Left lobe of liver (tissue), 2 donors: ENCODE data around the gene COL4A3. TPM values are rescaled to one million over a fixed set of nuclear protein-coding genes. Genes with fewer than 3 reads are reported as not detected.

ENCODE experiments used
- ATAC-seq: fragments of 200-7000 bp; cut with Tn5 transposase; one replicate; pipeline ENCODE4 v1.9.1; 2020; ENCODE audit warnings: mild to moderate bottlenecking, moderate library complexity
- DNase-seq: peaks from one replicate; pipeline ENCODE4 v3.0.0-alpha.2; 2020; ENCODE audit warnings: low spot score
- total RNA-seq: library from RNA; stranded (reverse); gene quantifications from one replicate; pipeline ENCODE4 v1.2.1, GENCODE V29; 2021
- donor health status: DM: no; HTN: no; CAD: no; lungs with moderate emphysema.
- donor health status: DM: no; HTN: yes; CAD: no.

The COL4A3 gene
- total RNA-seq, 1 donor from 2014 or later: 0.55 TPM

DNA sequence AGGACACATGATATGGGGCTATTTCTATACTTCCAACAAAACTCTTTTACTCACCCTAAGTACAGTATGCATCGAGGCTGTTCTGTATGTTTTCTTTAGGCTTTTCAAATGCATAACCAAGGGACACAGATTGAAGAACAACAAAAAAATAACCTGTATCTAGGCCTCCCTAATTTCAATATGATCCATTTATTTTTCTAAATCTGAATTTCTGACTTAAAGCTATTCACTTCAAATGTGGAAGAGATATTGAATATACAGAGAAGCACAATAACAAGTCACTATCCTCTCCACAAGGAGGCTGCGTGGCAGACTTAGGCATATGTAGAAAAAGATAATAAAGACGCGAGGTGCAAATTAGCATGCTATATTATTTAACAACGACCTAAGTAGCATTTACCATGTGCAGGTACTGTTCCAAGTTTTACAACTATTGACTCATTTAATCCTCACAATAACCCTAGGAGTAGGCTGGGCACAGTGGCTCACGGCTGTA lies 121.4 kb downstream of the COL4A3 start:
- ATAC-seq: no peak
- no peak for DNase-seq

- DNase-seq (no peak), ATAC-seq (no peak)
Observed at GRCh38 chr2:227287771-227288170, 123.3 kb downstream of the COL4A3 start.

DNA sequence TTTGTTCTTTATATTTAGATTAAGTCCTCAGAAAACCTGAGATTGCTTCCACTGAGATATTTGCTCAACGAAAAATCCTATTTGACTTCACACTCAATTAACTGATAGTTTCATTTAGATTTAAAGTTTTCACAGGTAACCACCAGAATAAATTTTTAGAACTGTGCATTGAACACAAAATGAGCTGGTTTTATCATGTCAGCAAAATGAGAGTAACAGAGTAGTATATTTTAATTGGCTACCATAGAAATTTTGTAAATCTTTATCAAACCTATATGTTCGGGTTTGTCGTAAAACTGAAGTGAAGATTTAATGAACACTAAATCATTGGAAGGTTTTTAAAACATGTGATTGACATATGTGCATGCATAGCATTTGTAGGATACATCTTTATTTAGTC lies 127.9 kb downstream of the COL4A3 start:
- ATAC-seq: no peak
- DNase-seq: no peak

DNA sequence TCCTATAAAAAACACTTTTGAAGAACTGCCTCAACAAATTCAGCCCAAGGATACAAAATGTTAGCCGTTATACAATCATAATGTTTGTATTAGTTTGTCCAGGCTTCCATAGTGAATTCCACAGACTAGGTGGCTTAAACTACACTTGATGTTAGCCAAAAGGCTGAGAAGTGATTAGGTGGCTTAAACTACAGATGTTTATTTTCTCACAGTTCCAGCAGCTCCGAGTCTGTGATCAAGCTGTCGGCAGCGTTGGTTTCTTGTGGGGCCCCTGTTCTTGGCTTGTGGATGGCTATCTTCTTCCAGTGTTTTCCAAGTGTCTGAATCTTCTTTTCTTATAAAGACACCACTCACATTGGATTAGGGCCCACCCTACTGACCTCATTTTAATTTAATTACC lies 129.1 kb downstream of the COL4A3 start:
- ATAC-seq: no peak
- DNase-seq: no peak

- ATAC-seq (no peak), DNase-seq (no peak)
Observed at GRCh38 chr2:227295806-227296205, 131.4 kb downstream of the COL4A3 start.

DNA sequence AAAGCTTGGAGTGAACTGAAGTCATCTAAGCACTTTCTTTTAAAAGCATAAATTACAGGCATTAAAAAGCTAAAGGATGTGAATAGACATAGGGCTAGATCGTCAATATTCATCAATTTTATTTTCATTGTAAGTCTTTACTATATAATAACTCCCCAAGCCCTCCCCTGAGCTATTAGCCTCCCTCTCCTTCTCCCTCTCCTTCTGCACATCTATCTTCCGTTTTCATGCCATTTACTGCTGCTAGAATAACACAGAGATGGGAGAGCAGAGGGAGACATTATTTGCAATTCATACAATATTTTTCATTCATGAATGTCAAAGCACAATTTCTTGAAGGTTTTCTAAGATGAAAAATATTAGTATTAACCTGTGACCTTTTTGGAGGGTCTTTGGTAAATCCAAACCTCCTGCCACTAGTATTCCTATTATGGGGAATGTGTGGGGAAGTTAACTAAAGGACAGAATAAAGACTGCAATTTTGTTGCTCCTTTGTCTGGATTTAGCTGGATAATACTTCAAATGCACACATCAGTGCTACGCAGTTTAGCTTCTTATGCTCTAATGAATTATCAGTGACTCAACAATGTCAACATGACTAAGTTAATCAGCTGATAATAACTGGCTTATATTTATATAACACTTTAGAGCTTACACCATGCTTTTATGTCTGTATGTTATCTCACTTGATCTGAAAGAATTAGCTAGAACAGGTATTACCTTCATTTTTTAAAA lies 132.4 kb downstream of the COL4A3 start:
- ATAC-seq (no peak), DNase-seq (no peak)

DNA sequence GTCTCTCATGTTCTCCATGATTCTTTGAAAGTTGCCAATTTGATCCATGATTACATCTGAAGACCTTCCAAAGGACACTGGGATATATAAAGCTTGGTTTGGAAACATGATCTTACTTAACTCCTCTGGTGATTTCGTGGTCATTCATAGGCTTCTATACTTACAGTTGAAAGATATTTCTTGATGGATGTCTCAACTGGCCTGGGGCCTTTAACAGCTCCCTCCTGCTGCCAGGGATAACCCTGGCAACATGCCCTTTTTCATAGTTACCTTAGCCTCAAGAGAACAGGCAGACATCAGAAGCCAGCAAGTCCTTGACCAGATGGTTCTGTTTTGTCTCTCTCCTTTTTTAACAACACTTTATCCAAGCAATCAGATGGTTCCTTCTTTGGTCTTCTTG lies 137.1 kb downstream of the COL4A3 start:
- DNase-seq: no peak
- no peak for ATAC-seq

DNA sequence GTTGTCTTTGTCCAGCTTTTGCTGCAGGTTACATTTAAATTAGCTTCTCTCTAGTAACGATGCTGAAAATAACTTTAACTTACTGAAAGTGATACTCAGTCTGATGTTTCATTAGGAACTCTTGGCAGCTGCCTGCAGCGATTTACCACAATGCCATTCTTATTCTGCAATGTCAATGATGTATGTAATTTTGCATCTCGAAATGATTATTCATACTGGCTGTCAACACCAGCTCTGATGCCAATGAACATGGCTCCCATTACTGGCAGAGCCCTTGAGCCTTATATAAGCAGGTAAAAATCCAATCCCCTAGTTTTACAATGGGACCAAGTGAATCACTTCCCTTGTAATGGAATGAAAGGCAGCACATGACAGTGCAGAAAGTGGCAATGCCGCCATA lies 144.4 kb downstream of the COL4A3 start:
- ATAC-seq: no peak
- DNase-seq: no peak

DNA sequence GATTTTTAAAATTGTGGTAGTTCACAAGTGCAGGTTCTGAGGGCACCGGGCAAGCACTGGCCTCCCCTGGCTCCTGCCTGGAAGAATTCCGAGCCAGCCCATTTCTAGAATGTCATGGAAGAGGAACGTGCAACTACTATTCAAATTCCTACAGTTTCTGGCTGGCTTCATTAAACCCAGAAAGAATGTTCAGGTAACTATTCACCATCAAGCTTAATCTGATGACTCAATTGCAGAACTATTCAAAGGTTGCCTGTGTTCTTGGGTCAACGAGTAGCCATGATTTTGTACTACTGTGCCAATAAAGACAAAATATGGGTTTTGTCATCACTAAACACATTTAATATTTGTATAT lies 146.3 kb downstream of the COL4A3 start:
- no peak for ATAC-seq
- DNase-seq: no peak

DNA sequence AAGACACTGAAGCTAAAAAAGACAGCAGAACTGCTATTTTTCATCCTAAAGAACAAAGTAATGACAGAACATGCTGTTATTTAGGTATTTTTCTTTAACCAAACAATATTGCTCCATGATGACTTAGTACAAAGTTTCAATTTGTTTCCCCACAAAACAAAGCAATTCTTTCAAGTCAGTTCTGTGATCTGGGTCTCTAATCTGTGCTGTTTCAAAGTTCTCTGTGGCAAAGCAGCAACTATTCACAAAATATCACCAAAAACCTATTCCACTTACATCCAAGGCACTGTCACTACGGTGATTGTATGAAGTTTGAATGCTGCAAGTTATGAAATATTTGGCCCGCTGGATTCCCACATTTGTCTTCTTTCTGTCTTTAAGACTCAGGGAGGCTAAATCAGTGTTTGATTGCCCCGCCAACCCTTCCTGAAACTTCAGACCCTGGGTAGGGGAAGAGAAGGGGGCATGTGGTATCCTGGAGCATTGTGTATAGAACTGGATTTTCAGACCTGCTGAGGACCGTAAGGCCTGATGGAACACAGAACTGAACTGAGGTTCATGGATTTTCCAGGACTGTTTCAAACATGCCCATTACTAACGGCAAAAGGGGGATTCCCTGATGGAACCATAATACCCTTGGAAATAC lies 147.6 kb downstream of the COL4A3 start:
- DNase-seq: no peak
- no peak for ATAC-seq

DNA sequence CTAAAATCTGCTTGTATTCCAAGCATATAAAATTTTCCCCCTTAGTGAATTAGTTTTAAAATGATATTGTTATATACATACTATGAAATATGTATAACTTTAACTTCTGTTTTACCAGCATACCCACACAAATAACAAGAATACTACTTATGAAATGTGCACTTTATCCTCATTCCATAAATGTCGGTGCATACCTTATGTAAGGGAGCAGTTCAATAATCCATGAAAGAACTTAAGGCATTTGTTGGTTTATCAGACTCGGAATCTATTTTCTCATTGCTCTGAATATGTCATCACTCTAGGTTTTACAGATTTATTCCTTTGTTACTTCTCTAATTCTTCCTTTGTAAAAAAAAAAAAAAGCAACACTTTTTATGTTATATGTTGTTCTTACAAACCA lies 148.2 kb downstream of the COL4A3 start:
- ATAC-seq (no peak), DNase-seq (no peak)

GRCh38 chr2:227313310-227313709 lies 148.9 kb downstream of the COL4A3 start:
- no peak for ATAC-seq

DNA sequence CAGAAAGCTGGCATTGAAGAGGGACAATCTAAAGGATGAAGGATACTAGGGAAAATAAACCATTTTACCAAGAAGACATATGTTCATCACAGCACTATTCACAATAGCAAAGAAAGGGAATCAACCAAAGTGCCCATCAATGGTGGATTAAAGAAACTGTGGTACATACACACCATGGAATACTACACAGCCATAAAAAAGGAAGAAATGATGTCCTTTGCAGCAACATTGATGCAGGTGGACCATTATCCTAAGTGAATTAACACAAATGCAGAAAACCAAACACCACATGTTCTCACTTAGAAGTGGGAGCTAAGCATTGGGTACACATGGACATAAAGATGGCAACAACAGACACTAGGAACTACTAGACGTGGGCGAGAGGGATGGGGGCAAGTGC lies 153.4 kb downstream of the COL4A3 start:
- ATAC-seq (no peak), DNase-seq (no peak)

More at GRCh38 chr2:227313310-227313709, 148.9 kb downstream of the COL4A3 start:
- DNase-seq: no peak

- no peak for ATAC-seq
- DNase-seq: no peak
Observed at GRCh38 chr2:227320305-227321094, 156.1 kb downstream of the COL4A3 start.

DNA sequence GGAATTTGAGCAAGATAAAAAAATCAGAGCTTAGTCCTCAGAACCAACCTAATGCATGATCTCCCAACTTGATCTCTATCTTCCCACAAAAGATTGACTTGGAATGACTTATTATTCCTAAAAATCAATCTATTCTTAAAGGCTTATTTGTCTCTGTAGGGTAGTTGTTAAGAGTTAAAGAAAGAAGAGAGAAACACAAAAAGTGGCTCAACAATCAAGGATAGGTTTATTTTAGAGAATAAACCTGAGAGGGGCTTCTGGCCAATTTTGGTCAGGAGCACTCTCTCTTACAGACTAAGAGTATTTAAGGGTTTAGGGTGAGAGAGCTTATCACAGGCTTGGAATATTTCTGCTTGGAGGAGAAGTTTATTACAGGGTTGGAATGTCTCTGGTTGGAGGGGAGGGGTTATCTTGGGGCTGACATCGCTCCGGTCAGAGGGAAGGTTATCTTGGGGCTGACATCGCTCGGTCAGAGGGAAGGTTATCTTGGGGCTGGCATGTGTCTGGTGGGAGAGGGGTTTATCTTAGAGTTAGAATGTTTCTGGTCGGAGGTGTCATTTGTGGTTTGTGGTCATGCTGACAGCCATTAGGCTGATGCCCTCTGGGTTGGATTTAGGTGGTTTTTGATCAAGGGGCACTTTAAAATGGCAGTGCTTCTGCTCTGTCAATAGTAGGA lies 158.2 kb downstream of the COL4A3 start:
- ATAC-seq (no peak), DNase-seq (no peak)

GRCh38 chr2:227323818-227324217 lies 159.4 kb downstream of the COL4A3 start:
- DNase-seq (no peak), ATAC-seq (no peak)

DNA sequence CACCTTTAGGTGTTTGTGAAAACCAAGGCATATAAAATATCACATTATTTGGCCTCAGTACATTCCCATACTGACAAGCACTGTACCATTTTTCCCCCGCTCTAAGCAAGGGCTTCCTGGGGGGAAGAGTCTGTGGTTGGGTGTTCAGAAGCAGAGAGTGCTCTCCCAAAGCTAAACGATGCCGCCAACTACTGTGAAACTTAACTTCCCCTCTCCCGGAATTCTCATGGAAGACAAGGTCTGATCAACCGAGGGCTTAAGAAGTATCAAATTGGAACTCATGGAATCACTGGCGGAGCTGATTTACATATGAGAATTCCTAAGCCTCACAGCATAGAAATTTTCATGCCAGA lies 160.2 kb downstream of the COL4A3 start:
- DNase-seq (no peak), ATAC-seq (peak; percentile 27)

GRCh38 chr2:227324995-227325838 lies 160.8 kb downstream of the COL4A3 start, which contains the start of gene MFF:
Gene MFF (plus strand): TSS chr2:227325251. CDS start chr2:227330666, 5,415 bp downstream.
- ATAC-seq (peak; percentile 97), DNase-seq (peak; percentile 96)

DNA sequence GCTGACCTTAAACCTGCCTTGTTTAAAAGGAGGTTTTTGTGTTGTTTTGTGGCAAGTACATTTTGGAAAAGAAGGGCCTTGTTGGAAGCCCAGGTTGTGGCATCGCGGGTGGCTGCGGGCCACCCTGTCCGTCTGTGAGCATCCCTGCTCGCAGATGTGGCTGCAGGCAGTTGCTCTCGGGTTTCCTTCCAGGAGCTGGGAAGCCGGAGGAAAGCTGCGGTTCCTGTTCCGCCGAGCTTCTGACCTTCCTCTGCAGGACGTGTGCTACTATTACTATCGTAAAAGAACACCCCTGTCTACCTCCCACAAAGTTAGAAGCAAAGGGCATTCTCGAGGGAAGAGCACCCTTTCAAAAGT lies 161.4 kb downstream of the COL4A3 start:
- DNase-seq (peak; percentile 54), ATAC-seq (peak; percentile 43)

- DNase-seq: no peak
- no peak for ATAC-seq
Observed at GRCh38 chr2:227326783-227327182, 162.4 kb downstream of the COL4A3 start.
